Measurements from ENCODE around the gene IGFLR1.
"Not testable (repeated sequence)": the region's sequence is repeated elsewhere in the genome, so short reads cannot be mapped to it uniquely, and the experiment has no call there.

Gene IGFLR1

DNA sequence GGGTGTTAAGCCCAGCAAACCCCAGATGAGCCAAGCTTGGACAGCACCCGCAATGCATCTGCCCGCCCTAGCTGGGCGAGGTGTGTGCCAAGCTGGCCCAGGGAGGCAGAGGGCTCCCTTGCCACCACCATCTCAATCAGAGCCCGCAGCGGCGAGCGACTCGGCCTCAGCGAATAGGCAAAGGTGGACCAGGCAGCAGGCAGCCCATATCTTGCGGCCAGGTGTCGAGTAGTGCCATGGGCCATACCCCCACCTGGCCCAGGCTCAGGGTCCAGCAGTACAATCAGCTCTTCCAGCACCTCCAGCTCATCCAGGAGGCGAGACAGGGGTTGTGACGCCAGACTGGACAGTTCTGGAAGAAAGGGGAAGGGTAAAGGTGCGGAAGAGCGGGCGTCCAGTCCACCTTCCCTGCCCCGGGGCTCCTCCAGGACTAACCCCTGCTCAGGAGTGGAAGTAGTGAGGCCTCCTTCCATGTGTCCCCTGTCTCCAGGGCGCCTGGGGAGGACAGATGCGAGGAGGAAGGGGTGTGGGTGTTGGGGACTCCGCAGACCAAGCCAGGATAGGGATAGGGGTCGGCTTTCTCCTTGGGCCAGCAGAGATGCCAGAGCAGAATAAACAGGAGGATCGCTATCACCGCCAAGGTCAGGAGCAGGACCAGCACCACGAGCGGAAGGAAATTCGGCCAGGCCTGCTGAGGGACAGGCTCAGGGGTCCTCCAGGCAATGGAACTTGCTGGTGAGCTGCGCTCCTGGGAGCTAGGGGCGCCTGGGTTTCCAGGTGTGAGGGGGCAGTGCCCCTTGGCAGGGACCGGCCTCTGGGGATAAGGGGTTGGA is 2.8 kb downstream of the IGFLR1 start:
- no peak for DNase-seq (ENCODE audit: low read depth)

DNA sequence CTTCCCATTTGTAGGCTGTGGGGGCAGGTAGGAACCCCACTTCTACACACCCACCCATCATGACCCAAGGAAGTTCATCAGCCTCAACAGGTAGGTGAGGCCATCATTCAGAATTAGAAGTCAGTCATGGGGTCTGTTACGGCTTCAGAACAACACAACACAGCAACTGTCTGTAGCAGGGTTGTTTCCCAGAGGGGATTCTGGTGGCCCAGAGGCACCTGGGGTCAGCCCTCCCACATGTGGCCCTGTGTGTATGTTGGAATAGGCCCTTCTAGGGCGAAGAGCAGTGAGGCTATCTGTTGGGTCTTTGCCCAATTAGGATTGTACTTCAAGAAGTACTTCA is 3.4 kb downstream of the IGFLR1 start:
- DNase-seq (ENCODE audit: low read depth) = no peak

DNA sequence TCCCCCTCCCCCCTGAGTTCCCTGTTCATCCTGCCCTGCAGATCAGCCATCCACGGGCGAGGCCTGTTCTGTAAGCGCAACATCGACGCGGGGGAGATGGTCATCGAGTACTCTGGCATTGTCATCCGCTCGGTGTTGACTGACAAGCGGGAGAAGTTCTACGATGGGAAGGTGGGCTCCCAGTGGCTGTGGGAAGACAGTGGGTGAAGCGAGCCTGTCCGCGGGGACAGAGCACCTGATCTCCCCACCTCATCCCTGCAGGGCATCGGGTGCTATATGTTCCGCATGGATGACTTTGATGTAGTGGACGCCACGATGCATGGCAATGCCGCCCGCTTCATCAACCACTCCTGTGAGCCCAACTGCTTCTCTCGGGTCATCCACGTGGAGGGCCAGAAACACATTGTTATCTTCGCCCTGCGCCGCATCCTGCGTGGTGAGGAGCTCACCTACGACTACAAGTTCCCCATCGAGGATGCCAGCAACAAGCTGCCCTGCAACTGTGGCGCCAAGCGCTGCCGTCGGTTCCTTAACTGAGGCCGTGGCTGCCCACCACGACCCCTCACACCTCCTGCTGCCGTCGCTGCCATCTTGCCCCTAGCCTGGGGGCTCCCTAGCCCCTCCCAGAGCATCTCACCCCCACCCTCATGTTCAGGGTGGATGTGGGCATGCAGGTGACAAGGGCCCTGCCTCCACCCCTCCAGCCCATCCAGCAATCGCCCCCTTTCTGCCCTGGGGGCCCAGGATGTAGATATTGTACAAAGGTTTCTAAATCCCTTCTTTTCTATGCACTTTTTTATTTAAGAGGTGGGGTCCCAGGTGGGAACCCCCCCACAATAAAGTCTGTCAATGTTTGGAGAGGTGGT is 4.0 kb downstream of the IGFLR1 start:
- DNase-seq (ENCODE audit: low read depth) = no peak

DNA sequence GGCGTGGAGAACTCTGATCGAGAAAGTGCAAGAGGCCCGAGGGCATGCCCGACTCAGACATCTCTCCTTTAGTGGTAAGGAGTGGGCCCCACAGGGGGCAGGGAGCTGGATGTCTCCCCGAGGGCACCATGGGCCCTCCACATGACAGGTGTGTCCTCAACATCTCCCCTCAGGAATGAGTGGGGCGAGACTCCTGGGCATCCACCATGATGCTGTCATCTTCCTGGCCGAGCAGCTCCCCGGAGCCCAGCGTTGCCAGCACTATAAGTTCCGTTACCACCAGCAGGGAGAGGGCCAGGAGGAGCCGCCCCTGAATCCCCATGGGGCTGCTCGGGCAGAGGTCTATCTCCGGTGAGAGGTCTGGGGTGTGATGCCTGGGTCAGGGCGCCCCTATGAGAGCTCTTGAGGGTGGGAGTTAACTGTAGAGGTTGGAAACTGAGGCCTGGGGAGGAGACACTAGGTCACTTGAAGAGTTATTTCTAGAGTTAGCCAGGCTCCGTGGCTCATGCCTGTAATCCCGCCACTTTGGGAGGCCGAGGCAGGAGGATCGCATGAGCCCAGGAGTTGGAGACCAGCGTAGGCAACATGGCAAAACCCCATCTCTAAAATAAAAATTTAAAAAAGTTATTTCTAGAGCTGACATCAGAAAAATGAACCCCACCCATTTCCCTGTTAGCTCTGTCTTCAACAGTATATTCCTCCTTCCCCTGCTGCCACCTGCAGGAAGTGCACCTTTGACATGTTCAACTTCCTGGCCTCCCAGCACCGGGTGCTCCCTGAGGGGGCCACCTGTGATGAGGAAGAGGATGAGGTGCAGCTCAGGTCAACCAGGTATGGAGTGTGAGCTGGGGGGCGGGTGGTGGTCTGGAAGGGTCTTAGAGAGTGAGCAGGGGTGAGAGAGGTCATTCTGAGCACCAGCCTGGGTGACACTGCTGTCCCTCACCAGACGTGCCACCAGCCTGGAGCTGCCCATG is 5.1 kb downstream of the IGFLR1 start:
- no peak for DNase-seq (ENCODE audit: low read depth)

DNA sequence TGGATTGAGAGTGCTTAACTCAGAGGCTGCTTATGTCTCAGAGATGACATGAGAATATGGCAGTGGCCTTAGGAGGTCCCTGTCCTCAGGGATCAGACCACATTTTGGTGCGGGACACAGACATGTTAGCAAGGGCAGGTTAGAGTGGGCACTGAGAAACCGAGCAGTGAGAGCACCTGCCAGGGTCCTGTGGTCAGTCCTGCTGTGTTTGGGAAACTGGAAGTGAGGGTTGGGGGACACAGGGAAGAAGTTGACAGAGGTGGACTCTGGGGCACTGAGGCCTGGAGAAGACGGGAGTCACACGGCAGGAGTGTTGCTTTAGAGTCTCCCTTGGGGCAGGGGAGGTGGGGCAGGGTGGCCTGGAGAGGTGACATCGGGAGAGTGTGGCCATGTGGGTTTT is 7.4 kb downstream of the IGFLR1 start:
- no peak for DNase-seq (ENCODE audit: low read depth)

DNA sequence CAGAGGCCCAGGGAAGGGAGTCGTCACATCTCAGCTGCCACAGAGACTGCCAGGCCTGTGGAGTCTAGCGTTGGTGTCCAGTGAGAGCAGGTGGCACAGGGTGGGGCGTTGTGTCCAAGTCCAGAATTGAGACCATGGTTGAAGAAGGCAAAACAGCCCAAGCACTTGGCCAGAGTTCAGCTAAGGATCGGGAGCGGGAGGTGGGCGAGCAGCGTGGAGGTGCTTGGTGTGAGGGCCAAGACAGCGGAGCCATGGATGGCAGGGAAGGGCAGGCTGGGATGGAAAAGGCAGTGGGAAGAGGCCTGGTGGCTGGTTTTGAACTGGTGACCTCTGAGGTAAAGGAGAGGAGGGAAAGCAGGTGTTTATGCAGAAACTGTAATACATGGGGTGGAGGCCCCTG is 8.0 kb downstream of the IGFLR1 start:
- DNase-seq (ENCODE audit: low read depth) = no peak

DNA sequence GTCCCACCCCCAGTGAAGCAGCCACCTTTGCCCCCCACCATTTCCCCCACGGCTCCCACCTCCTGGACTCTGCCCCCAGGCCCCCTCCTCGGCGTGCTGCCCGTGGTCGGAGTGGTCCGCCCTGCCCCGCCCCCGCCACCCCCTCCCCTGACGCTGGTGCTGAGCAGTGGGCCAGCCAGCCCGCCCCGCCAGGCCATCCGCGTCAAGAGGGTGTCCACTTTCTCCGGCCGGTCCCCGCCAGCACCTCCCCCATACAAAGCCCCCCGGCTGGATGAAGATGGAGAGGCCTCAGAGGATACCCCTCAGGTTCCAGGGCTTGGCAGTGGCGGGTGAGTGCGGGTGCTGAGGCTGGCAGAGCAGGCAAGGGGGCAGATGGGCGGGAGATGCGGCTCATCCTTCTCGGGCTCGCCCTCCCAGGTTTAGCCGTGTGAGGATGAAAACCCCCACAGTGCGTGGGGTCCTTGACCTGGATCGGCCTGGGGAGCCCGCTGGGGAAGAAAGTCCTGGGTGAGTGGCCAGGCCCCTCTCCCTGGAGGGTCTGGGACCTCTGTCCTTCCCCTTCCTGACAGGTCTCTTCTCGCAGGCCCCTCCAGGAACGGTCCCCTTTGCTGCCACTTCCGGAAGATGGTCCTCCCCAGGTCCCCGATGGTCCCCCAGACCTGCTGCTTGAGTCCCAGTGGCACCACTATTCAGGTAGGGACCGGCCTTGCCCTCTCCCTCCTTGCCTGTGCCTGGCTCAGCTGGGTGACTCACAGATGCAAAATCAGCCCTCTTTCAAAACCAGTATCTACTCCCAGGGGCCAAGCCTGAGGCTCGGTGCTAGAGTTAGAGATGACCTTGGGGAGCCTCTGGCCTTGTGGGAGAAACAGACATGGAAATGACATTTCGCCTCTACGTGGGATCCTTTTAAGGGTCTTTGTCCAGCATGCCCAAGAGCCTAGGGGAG is 8.8 kb downstream of the IGFLR1 start:
- no peak for DNase-seq (ENCODE audit: low read depth)

DNA sequence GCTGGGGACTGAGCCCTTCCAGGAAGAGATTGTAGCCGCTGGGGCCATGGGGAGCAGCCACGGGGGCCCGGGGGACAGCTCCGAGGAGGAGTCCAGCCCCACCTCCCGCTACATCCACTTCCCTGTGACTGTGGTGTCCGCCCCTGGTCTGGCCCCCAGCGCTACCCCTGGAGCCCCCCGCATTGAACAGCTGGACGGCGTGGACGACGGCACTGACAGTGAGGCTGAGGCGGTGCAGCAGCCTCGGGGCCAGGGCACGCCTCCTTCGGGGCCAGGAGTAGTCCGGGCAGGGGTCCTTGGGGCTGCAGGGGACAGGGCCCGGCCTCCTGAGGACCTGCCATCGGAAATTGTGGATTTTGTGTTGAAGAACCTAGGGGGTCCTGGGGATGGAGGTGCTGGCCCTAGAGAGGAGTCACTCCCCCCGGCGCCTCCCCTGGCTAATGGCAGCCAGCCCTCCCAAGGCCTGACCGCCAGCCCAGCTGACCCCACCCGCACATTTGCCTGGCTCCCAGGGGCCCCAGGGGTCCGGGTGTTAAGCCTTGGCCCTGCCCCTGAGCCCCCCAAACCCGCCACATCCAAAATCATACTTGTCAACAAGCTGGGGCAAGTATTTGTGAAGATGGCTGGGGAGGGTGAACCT is 9.6 kb downstream of the IGFLR1 start:
- DNase-seq (ENCODE audit: low read depth) = no peak

DNA sequence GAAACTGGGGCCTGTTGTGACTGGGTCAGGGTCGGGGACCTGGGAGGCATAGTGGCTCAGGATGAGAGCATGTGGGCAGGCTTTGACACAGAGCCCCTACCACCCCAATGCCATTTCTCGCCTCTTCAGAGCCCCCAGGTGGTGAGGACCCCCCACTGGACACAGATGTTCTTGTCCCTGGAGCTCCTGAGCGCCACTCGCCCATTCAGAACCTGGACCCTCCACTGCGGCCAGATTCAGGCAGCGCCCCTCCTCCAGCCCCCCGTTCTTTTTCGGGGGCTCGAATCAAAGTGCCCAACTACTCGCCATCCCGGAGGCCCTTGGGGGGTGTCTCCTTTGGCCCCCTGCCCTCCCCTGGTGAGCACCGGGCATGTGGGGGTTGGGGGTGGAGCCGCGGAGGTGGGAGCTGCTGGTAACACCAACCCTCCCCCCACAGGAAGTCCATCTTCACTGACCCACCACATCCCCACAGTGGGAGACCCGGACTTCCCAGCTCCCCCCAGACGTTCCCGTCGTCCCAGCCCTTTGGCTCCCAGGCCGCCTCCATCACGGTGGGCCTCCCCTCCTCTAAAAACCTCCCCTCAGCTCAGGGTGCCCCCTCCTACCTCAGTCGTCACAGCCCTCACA is 10.4 kb downstream of the IGFLR1 start:
- no peak for DNase-seq (ENCODE audit: low read depth)

DNA sequence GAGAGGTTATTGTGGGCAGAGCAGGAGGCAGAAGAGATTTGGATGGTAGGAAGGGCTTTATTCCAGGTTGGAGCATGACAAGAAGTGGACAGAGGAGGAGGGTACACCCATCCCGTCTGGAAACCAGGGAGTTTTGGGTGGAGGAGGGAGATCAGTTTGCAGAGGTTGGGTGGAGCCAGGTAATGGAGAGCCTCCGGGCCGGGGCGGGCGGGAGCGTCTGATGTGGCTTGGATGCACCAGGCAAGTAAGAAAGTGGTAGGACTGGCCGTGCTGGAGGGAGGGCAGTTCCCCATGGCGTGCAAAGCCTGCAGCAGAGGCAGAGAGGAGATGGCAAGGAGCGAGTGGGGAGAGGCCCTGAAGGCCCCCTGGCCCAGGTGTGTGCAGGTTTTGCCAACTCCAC is 10.9 kb downstream of the IGFLR1 start:
- DNase-seq (ENCODE audit: low read depth) = no peak

DNA sequence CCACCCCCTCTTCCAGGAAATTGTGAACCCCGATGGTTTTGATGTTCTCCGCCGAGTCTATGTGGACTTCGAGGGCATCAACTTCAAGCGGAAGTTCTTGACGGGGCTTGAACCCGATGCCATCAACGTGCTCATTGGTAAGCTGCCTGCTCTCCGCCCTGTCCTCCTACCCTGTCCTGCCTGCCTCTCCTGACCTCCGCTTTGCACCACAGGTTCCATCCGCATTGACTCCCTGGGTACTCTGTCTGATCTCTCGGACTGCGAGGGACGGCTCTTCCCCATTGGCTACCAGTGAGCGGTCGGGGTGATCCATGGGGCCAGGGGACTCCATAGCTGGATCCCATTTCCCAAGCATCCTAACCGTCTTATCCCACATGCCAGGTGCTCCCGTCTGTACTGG is 11.9 kb downstream of the IGFLR1 start:
- no peak for DNase-seq (ENCODE audit: low read depth)

DNA sequence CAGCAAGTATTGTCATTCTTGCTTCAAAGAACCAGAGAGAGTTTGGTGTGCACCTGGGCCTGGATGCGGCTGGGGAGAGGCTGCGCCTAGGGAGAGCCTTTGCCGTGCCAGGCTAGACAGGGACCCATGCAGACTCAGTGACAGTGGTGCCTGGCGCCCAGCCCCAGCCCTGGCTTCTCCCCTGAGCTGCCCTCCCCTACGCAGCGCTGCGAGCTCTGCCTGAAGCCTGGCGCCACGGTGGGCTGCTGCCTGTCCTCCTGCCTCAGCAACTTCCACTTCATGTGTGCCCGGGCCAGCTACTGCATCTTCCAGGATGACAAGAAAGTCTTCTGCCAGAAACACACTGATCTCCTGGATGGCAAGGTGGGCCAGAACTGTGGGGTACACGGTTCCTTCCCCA is 12.5 kb downstream of the IGFLR1 start:
- DNase-seq (ENCODE audit: low read depth) = no peak

DNA sequence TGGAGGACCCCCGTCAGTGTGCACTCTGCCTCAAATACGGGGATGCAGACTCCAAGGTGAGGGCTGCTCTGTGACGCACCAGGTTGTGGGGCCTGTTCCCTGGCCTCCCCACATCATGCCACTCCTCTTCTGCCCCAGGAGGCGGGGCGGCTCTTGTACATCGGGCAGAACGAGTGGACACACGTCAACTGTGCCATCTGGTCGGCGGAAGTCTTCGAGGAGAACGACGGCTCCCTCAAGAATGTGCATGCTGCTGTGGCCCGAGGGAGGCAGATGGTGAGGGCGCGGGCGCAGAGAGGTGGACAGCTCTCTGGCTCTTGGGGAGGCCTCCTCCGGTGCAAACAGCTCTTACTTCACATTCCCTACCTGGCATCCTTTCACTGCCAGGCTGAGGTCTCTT is 13.2 kb downstream of the IGFLR1 start:
- DNase-seq (ENCODE audit: low read depth) = no peak

DNA sequence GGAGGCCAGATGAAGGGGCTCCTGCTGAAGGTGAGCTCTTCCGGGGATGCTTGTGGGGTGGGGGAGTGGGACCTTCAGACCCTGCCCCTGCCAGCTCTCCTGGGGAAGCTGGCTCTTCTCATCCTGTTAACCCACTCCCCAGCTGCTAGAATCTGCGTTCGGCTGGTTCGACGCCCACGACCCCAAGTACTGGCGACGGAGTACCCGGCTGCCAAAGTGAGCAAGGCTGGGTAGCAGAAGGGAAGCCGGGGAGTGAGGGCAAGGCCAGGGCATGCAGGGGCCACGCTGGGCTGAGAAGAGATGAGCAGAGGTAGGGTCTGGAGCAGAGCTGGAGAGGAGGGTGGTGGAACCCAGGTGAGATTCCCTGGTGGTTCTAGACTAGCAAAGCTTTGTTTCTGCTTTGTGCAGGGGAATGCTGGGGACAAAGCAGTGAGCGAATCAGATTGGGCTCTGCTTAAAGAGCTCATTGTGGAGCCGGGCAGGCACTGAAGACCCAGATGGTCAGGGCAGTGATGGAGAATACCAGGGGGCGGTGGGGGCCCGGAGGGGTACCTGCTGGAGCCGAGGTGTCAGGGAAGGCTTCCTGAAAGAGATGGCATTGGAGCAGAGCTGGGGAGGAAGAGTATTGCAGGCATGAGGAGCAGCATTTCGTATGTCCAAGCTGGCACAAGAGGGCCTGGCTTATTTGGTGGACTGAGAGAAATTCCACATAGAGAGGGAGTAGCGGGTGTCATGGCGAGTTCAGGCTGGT is 14.1 kb downstream of the IGFLR1 start:
- no peak for DNase-seq (ENCODE audit: low read depth)

DNA sequence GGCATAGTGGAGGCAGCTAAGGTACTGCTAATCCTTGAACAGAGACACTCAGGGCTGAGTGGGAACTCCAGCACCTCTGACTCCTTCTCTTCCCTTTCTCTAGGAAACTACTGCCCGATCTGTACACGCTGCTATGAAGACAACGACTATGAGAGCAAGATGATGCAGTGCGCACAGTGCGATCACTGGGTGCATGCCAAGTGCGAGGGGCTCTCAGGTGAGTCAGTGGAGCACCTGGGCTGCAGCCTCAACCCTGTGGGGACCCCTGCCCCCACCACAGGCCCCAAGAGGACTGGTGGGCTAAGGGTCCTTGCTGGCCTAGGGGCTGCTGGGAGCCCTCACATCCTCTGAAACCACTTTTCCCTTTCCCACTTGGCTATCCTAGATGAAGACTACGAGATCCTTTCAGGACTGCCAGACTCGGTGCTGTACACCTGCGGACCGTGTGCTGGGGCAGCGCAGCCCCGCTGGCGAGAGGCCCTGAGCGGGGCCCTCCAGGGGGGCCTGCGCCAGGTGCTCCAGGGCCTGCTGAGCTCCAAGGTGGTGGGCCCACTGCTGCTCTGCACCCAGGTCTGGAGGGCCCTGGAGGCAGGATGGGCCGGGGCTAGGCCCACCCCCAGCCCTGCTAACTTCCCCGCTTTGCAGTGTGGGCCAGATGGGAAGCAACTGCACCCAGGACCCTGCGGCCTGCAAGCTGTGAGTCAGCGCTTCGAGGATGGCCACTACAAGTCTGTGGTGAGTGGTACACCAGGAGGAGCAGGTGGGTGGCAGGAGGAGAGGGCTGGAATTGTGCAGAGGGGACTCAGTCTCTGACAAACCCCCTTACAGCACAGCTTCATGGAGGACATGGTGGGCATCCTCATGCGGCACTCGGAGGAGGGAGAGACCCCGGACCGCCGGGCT is 14.9 kb downstream of the IGFLR1 start:
- no peak for DNase-seq (ENCODE audit: low read depth)

DNA sequence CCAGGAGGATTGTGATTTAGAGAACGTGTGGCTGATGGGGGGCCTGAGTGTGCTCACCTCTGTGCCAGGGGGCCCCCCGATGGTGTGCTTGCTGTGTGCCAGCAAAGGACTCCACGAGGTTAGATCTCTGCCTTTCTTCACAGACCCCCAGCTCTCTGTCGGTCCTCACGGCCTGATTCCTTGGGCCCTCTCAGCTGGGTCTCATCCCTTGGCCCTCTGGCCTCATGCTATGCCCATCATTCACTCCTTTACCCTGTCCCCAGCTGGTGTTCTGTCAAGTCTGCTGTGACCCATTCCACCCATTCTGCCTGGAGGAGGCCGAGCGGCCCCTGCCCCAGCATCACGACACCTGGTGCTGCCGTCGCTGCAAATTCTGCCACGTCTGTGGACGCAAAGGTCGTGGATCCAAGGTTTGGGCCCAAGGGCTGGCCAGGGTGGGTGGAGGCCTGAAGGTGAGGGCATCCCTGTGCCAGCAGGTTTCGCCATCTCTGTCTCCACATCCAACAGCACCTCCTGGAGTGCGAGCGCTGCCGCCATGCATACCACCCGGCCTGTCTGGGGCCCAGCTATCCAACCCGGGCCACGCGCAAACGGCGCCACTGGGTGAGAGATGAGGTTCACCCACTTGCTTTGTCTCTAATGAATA is 16.9 kb downstream of the IGFLR1 start:
- DNase-seq (ENCODE audit: low read depth) = no peak

DNA sequence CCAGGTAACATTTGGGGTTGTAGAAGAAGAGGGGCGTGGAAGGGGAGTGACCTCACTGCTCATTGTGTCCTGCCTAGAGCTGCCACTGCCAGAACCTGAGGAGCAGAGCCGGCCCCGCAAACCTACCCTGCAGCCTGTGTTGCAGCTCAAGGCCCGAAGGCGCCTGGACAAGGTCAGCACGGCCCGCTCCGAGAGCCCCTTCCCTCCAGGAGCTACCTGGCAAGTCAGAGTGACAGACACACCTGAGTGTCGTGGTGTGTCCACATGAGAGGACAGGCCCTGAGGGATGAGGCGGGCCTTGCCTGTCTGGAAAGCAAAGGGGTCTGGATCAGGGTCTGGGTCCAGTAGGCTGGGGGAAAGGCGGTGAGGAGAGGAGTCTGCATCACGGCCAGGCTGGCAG is 17.7 kb downstream of the IGFLR1 start:
- no peak for DNase-seq (ENCODE audit: low read depth)

DNA sequence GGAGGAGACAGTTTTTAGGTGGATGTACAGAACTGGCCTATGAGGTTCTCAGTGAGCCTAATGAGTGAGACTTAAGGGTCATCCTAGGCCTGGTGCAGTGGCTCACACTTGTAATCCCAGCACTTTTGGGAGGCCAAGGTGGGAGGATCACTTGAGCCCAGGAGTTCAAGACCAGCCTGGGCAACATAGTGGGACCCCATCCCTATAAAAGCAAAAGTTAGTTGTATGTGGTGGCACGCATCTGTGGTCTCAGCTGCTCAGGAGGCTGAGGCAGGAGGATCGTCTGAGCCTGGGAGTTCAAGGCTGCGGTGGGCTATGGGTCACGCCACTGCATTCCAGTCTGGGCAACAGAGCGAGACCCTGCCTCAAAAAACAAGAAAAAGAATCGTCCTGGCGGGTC is 18.1 kb downstream of the IGFLR1 start:
- not testable (repeated sequence) for DNase-seq (ENCODE audit: low read depth)

Measured in GM04503 (cell line).